HG03175 (cell line): ENCODE measurements around the gene KRT14.
"Not testable (repeated sequence)": the region's sequence is repeated elsewhere in the genome, so short reads cannot be mapped to it uniquely, and the experiment has no call there.

ENCODE experiments used
- ATAC-seq: cut with Tn5 transposase; IDR thresholded peaks from one replicate; pipeline ENCODE4 v1.9.1; 2021; ENCODE audit warnings: mild to moderate bottlenecking, moderate library complexity; ENCODE audit not compliant: unreplicated experiment

Gene KRT14

DNA sequence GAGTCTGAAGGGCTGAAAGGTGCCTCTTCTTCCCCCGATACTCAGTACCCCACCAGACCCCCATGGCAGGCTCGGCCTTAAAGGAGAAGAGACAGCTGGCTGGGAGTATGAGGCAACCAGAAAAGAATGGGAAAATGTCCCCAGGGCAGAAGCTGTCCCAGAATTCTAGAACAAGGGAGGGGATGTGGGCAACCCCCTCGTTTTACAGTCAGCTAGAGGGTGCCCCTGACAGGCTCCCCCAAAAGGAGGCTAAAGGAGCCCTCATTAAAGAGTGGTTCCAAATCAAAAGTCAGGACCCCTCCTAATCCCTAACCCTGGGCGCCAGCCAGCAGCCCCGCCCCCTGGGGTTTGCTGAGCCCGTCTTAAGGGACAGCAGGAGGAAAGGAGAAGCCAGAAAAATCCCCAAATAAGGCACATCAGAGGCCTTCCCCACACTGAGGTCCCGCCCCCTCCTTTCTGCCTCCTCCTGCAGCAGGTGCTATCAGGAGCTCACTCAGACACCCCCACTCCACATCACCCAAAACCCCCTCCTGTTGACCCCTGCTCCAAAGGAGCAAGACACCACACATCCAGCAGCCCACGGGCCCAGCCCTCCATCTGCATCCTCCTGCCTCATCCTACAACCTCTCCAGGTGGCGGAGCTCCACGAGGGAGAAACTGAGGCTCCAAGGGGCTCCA, 36.6 kb upstream of the KRT14 start:
- ATAC-seq = not testable (repeated sequence)

DNA sequence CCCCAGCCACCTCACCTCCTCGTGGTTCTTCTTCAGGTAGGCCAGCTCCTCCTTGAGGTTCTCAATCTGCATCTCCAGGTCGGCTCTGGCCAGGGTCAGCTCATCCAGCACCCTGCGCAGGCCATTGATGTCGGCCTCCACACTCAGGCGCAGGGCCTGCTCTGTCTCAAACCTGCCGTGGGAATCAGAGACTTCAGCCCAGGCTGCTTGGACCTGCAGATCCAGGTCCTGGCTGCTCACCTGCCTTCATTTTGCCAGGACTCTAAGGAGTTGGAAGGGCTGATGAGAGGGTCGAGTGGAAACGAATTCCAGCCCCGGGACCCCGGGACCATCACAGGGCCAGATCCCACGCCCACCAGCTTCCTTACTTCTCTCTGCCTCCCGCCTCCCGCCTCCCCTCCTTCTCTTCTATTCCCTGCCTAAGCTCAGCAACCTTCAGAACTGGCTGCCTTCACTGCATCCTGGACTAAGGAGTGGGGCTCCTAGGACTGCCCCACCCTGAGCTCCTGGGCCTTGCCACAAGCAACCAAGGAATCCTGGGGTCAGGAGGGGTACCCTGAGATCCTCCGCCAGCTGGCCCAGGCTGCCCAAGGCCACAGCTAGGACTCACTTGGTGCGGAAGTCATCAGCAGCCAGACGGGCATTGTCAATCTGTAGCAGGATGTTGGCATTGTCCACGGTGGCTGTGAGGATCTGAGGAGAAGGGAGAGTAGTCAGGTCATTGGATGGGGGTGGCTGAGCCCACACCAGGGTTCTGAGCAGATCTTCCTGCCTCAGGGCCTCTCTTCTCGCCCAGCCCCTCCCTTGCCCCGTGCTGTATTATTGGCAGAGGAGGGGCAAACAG, 35.9 kb upstream of the KRT14 start:
- ATAC-seq = not testable (repeated sequence)

DNA sequence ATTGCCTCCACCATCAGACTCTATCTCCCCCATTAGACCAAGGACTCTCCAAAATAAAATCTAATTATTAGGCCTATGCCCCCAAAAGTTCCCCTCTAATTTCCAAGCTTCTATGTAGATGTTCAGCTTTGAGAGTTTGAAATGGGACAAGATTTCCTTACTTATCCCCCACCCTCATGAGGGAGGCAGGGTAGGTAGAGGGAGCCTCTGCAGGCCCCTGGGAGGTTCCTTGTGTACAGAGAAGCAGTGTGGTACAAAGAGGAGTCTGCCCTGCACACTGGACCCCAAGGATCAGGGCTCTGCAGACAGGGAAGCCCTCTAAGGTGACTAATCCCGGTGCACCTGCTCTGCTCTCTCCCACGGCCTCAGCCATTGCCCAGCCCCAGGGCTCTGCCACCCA, 35.2 kb upstream of the KRT14 start:
- no peak for ATAC-seq

DNA sequence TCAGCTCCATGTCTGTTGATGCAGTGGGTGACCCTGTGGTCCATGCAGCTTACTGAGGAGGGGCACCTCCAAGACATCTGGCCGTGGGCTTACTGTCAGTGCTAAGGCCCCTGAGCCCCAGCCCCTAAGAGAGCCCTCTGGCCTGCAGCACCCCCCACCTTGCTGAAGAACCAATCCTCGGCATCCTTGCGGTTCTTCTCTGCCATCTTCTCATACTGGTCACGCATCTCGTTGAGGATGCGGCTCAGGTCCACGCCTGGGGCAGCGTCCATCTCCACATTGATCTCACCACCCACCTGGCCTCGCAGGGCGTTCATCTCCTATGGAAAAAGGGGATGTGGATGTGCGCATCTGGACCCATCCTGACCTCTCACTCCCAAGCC, 34.7 kb upstream of the KRT14 start:
- ATAC-seq = not testable (repeated sequence)

DNA sequence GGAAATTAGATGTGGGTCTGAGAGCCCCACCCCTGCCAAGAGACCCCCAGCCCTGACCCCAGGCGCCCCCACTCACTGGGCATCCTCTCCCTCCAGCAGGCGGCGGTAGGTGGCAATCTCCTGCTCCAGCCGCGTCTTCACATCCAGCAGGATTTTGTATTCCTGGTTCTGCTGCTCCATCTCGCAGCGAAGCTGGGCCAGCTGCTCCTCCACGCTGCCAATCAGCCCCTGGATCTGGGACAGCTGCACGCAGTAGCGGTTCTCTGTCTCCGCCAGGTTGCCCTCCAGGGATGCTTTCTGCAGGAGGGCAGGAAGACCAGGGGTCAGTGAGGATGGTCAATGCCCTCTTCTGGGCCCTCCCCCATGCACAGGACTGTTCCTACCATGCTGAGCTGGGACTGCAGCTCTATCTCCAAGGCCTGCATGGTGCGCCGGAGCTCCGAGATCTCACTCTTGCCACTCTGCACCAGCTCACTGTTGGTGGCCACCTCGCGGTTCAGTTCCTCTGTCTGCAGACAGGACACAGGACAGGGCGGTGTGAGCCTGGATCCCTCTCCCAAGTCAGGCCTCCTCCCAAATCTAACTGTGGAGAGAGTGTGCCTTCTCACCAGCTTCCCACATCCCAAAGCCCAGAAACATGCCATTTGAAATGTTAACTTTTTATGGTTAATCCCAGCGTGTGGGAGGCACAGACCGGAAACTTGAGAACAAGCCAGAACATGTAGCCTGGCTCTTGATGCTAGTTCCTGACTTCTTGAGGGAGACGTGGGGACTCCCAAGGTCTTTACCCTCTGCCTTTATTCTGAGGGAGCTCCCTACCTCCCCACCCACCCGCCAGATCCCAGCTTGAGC, 34.1 kb upstream of the KRT14 start:
- ATAC-seq = no peak

DNA sequence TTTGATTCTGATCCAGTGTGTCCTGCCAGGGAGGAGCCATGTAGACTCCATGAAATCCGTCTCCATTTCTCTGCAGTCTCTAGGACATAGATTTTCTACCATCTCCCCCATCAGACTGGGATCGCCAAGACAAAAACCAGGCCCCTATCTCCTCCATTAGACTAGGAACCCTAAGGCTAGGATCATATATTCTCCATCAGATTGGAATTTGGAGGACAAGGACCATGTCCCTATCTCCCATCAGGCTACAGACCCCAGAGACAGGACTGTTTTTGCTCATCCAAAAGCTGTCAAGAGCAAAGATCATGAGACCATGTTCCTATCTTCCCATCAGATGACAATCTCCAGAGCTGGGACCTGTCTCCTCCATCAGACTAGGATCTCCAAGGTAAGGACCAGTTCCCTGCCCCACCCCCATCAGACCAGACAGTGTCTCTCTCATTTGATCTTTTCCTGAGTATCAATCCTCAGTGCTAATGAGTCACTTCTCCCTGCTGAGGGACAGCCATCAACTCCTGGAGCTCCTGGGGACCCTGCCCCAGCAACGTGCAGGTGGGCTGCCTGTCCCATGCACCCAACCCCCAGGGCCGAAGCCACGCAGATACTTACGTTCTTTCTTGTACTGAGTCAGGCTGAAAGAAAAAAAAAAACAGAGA, 33.4 kb upstream of the KRT14 start:
- ATAC-seq = not testable (repeated sequence)

DNA sequence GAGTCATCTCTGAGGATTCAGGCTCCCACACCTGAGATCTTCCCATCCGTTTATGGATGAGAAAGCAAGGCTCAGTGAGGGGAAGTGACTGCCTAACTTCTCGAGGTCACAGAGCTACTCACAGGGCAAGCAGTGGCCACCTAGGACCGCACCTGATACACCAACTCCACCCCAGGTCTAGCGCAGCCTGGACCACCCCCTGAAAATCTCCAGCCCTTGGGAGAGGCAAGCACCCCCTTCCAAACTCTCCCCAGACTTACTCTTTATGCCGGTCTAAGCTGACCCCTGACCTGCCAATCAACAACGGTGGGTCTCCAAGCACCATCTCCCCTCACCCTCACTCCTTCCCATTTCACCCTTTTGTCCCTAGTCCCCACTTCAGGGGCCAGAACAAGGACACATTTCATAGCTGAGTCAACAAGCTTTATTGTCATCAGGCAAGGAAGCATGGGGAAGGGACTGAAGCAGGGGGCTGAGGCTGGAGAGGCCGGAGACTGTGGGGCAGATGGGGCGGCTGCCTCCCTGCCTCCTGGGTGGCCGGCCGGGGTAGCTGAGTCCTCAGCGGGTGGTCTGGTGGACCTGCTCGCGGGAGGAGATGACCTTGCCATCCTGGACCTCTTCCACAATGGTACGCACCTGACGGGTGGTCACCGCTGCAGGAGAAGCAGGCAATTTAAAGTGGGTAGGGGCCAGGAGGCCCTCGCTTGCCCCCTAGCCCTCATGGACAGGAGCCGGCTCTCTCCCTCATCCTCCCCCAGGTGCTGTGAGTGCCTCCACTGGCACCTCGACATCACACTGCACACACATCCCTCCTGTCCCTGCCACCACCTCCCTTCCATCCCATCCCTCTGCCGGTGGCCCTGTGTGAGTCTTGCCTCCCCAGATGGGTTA, 32.6 kb upstream of the KRT14 start:
- ATAC-seq = no peak

DNA sequence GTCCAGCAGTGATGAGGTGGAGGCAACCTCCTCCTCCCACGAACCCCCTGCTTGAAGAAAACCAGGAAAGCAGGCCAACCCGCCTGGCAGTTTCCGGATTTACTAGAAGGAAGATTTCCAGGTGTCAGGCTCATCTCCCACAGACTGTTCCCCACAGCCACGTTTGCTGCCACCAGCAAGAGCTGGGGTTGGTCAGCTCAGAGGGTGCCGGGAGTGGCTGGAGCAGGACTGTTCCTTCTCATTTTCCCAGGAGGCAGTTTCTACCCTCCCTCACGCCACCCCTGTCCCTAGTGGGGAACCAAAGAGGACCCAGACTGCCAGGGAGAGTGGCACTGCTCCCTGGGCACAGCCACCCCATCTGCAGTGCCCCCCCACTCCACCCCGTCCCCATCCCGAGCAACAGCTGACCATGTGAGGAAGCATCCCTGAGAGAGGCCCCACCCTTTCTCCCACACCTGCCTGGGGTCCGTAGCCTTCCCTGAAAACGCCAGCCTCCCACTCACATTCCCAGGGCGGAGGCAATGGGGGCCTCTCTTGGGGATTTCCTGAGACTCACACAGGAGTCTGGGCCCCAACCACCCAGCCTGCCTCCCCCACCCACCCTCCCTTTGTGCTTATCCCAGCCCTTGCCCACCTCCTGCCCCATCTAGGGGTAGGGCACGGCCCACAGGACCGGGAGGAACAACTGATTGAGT, 31.8 kb upstream of the KRT14 start:
- ATAC-seq = no peak

DNA sequence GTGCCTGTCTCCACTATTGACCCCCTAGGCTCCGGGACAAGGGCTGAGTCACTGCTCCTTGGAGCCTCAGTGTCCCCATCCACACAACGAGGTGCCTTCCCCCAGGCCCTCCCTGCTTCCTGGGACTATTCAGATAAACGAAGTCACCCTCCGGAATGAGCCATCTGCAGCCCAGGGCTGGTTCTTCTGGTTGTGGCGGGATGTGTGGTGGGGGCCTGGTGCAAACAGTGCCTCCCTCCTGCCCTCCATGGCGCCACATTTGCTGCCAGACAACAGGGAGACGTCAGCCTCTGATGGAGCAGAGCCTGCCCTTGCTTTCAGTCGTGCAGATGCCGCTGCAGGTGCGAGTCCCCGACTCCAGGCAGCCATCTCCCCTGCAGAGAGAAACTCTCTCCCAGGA, 31.0 kb upstream of the KRT14 start:
- ATAC-seq = no peak

DNA sequence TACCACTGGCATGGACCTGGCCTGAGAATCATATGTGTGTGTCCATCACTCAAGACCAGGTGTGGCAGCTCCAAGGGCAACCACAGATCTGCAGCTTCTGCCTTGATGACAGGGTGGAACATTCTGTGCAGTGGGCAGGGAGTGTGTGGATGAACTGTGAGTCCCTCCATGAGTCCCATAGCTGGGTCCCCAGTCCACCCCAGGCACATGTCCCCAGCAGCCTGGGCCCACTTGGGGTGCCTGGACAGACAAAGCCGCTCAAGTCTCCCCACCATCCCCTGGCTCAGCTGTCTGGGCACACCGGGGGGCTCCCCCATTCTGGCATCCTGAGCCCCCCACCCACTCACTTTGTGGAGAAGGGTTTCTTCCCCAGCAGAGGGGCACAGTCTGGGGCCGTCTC, 30.4 kb upstream of the KRT14 start:
- no peak for ATAC-seq

DNA sequence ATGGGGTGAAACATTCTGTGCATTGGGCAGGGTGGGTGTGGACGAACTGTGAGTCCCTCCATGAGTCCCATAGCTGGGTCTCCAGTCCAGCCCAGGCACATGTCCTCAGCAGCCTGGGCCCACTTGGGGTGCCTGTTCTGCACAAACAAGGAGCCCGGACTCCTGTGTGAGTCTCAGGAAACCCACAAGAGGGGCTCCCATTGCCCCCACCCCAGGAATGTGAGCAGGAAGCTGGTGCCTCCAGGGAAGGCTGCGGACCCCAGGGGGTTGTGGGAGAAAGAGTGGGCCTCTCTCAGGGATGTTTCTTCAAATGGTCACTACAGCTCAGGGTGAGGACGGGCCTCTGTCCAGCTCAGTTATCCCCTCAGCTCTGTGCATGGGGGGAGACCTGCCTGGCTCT, 29.8 kb upstream of the KRT14 start:
- ATAC-seq = not testable (repeated sequence)

DNA sequence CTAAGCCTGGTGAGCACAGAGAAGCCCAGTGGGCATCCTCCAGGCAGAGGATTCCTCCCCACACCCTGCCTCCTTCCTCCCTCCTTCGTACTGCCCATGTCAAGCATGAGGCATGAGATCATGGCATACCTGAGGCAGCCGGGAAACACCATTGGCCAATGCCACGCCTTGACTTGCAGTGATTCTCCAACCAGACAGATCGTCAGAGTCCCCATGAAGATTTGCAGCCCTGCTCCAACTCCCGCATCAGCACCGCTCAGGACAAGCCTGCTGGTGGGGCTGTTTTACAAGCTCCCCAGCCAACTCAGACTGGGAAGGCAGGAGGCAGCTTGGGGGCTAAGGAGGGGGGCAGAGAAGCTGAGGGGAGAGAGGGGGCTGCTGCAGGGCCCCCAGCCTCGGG, 28.8 kb upstream of the KRT14 start:
- no peak for ATAC-seq

DNA sequence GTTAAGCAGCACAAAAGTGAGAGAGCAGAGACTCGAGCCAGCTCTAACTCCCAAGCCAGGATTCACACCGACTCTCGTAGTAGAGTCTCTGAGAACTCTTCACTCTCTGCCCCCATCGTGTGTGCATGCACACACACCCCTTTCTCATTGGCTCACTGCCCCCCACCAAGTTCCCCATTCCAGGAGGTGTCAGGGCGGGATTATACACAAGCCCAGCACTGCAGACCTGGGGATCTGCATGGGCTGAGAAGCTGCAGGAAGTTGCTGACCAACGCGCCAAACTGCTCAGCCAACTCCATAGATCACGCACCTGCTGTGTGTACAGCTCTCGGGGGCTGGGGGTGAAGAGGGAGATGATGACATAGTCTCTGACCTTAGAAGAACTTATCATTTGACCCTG, 28.1 kb upstream of the KRT14 start:
- ATAC-seq = not testable (repeated sequence)

DNA sequence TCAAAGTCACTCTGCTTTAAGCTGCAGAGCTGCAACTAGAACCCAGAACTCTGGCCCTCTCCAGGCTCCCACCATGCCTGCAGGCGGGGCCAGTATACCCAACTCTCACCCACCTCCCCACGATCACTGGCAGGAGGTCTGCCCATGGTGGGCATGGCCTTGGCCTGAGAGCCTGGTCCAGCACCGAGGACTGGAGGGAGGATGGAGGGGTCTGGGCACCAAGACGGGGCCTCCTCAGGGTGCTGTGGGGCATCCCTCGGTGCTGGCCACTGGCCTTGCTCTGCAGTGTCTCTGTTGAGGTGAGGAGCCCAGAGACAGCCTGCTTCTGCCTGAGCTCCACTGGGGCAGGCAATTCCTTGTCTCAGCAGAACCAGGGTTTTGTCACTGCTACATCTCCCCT, 27.4 kb upstream of the KRT14 start:
- no peak for ATAC-seq

DNA sequence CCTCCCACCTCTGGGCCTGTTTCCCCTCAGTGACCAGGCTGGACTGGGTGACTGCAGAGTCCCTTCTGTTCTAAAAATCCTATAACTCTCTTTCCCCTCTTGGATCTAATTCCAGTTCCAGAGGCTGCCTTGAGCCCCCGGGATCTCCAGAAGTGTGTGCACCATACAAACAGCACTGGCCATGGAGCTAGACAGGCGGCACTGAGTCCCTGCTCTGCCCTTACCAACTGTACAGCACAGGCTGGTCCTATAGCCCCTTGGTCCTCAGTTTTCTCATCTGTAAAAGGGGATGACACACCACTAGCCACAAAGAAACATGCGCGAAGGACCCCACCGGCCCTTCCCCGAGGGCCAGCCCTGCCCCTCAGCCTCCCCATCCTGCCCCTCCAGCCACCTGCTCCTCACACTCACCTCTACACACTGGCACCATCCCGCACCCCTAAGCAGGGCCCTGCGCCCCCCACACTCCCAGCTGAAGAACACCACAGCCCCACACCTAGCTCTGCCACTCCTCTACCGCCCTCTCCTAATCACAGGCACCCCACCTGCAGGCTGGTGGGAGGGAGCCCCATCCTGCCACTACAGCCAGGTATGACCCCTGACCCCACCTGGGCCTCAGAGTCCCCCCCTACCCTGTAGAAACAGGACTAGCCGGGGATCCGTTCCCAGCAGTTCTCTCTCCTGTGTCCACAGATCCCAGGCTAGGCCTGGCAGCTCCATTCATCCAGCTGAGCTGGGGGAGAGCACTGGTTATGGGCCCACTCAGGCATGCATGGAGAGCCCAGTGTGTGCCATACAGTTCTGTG, 26.8 kb upstream of the KRT14 start:
- ATAC-seq = no peak

DNA sequence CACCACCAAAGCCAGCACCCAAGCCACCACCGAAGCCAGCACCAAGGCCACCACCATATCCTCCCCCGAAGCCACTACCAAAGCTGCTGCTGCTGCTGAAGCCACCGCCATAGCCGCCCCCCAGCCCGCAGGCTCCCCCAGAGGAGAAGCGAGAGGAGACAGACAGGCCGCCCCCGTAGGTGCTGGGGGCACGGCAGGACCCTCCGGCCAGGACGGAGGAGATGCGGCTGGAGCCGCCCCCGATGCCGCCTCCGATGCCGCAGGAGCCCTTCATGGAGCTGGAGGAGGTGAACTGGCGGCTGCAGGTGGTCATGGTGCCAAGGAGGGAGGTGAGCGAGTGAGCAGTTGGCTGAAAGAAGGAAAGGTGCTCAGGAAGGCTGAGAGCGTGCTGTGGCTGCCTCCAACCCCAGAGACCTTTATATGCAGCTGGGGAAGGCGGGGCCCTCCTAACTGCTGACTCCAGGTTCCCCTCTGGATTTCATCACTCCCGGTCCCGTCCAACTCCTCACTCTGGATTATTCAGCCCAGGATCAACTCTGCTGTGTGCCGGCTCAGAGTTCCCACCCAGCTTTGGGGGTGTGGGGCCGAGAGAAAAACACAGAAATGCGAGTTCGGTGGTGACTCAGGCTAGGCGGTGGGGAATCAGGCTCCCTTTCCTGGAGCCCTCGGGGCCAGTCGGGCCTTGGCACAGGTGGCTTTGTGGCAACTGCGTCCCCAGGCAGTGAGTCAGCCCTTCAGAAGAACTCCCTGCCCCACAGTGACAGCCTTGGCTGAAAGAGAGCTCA, 25.9 kb upstream of the KRT14 start, which contains the start of gene KRT16:
TSS of gene KRT16 (minus strand) at position 392 of the 785 bp plus-strand sequence. CDS start at position 313, 79 bp downstream.
- ATAC-seq = not testable (repeated sequence)

DNA sequence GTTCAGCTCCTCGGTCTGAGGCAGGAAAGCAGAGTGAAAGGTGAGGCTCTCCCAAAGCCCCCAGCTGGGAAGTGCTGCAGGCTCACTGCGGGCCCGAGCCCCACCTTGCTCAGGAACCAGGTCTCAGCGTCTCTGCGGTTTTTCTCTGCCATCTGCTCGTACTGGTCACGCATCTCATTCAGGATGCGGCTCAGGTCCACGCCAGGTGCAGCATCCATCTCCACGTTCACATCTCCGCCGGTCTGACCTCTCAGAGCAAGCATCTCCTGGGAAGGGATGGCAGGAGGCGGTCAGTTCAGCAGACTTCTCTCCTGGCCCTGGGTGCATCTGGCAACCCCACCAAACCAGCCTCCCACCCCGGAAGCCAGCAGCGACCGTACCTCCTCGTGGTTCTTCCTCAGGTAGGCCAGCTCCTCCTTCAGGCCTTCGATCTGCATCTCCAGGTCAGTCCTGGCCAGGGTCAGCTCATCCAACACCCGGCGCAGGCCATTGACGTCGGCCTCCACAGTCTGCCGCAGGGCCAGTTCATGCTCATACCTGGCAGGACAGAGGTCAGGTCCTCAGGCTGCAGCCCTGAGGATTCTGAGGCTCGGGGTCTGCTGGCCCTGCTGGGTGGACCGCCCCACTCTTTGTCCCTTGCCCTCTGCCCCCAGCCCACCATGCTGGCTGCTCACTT, 24.4 kb upstream of the KRT14 start:
- no peak for ATAC-seq
